OCI-LY3 (cell line): ENCODE data around the gene RTN4RL1.
"Not testable (repeated sequence)": the region's sequence is repeated elsewhere in the genome, so short reads cannot be mapped to it uniquely, and the experiment has no call there.

ENCODE experiments used
- H2AFZ ChIP-seq: fragments of 200-600, 300-600 bp; shearing (Covaris generic); 2 replicates; pipeline ENCODE4 v1.6.0; 2014; ENCODE audit warnings: antibody characterized with exemption, low read depth, low read length
- H3K27ac ChIP-seq: fragments of 200-600, 300-600 bp; sonication (generic); 2 replicates; pipeline ENCODE4 v1.5.1; 2014; ENCODE audit warnings: mild to moderate bottlenecking, low read length, moderate library complexity, mixed read lengths
- H3K27me3 ChIP-seq: fragments of 200-600, 300-600 bp; sonication (generic); 2 replicates; pipeline ENCODE4 v1.6.1; 2014; ENCODE audit warnings: low read depth, low read length, mixed read lengths
- H3K36me3 ChIP-seq: fragments of 200-600, 300-600 bp; sonication (generic); replicated peaks from 2 replicates; pipeline ENCODE3; 2014; ENCODE audit warnings: low read depth, low read length, mixed read lengths
- H3K4me1 ChIP-seq: fragments of 300-600, 200-600 bp; sonication (generic); 2 replicates; pipeline ENCODE4 v1.6.1; 2014; ENCODE audit warnings: low read length, mixed read lengths
- H3K4me2 ChIP-seq: fragments of 200-600, 300-600 bp; sonication (generic); 2 replicates; pipeline ENCODE4 v1.6.1; 2014; ENCODE audit warnings: low read length, mixed read lengths
- H3K4me3 ChIP-seq: fragments of 300-600, 200-600 bp; sonication (generic); 2 replicates; pipeline ENCODE4 v1.5.1; 2014; ENCODE audit warnings: antibody characterized with exemption, mild to moderate bottlenecking, low read length, moderate library complexity
- H3K79me2 ChIP-seq: fragments of 300-600, 200-600 bp; shearing (Covaris generic); 2 replicates; pipeline ENCODE4 v1.6.1; 2014; ENCODE audit warnings: mild to moderate bottlenecking, low read length, mixed read lengths
- H3K9ac ChIP-seq: fragments of 300-600, 200-600 bp; shearing (Covaris generic); 2 replicates; pipeline ENCODE4 v1.6.0; 2014; ENCODE audit warnings: mild to moderate bottlenecking, low read length, moderate library complexity
- H3K9me3 ChIP-seq: fragments of 200-600, 300-600 bp; shearing (Covaris generic); 2 replicates; pipeline ENCODE4 v1.6.1; 2014; ENCODE audit warnings: low read length, mixed read lengths; ENCODE audit not compliant: insufficient read depth
- H4K20me1 ChIP-seq: fragments of 200-600, 300-600 bp; sonication (generic); 2 replicates; pipeline ENCODE4 v1.6.1; 2016; ENCODE audit warnings: low read length, mixed read lengths; ENCODE audit not compliant: insufficient read depth
- CTCF ChIP-seq: fragments of 200-600, 300-600 bp; sonication (generic); IDR thresholded peaks from 2 replicates; pipeline ENCODE4 v1.5.1; 2014; ENCODE audit warnings: antibody characterized with exemption, low read length, low read depth
- EZH2phosphoT487 ChIP-seq: fragments of 200-600 bp; shearing (Covaris generic); IDR thresholded peaks from 2 replicates; pipeline ENCODE4 v1.6.1; 2018; ENCODE audit warnings: antibody characterized with exemption, mixed run types, low read depth

The RTN4RL1 gene

GRCh38 chr17:2016494-2016893 is 8.6 kb downstream of the RTN4RL1 start:
- no peak overlapping the region for H3K27ac ChIP-seq
- H3K9ac ChIP-seq, result no peak overlapping the region
- no peaks in the 10 kb centered on the region for H3K79me2 ChIP-seq
- H3K4me2 ChIP-seq, result no peak overlapping the region
- H2AFZ ChIP-seq, result no peak overlapping the region
- H3K9me3 ChIP-seq, result no peaks in the 10 kb centered on the region
- H3K27me3 ChIP-seq, result peaks cover 5% of the 10 kb centered on the region; the same call in 1 of the 2 replicates
- no peak overlapping the region for H3K4me3 ChIP-seq
- peaks cover 25% of the 10 kb centered on the region for H3K4me1 ChIP-seq
- TF ChIP-seq CTCF (no peak), EZH2phosphoT487 (no peak)
- H4K20me1 ChIP-seq, result no peaks in the 10 kb centered on the region
- no peaks in the 10 kb centered on the region for H3K36me3 ChIP-seq

- Histone ChIP-seq H3K4me2 (no peak overlapping the region), H3K36me3 (no peaks in the 10 kb centered on the region), H3K27me3 (peaks cover 5% of the 10 kb centered on the region; the same call in 1 of the 2 replicates), H3K9ac (no peak overlapping the region), H3K79me2 (no peaks in the 10 kb centered on the region), H3K4me3 (no peak overlapping the region), H3K27ac (no peak overlapping the region), H3K9me3 (no peaks in the 10 kb centered on the region), H3K4me1 (peaks cover 25% of the 10 kb centered on the region), H4K20me1 (no peaks in the 10 kb centered on the region), H2AFZ (no peak overlapping the region)
- no peak for TF ChIP-seq CTCF
- TF ChIP-seq EZH2phosphoT487, result no peak
These were observed 9.8 kb downstream of the RTN4RL1 start for GRCh38 chr17:2015314-2015713.

DNA sequence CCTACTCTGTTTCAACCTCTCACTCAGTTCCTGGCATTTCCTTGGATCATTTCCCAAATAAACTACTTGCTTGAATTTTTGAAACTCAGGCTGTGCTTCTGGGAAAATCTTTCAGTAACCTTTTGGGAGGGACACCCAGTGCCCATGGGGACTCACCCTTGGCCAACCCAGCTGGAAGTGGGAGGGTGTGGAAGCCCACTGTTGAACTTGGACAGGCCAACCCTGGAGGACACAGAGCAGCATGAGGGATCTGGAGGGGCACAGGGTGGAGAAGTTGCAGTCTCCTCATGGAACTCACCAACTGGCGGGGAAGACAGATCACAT is 11.2 kb downstream of the RTN4RL1 start:
- H3K4me1 ChIP-seq, result peaks cover 24% of the 10 kb centered on the region
- no peak overlapping the region for H3K4me3 ChIP-seq
- H3K27me3 ChIP-seq, result no peaks in the 10 kb centered on the region
- TF ChIP-seq EZH2phosphoT487 (no peak), CTCF (no peak)
- H3K79me2 ChIP-seq, result no peaks in the 10 kb centered on the region
- H3K4me2 ChIP-seq, result no peak overlapping the region
- no peaks in the 10 kb centered on the region for H4K20me1 ChIP-seq
- H3K9ac ChIP-seq, result no peak overlapping the region
- H3K27ac ChIP-seq, result no peak overlapping the region
- no peak overlapping the region for H2AFZ ChIP-seq
- H3K9me3 ChIP-seq, result no peaks in the 10 kb centered on the region
- H3K36me3 ChIP-seq, result no peaks in the 10 kb centered on the region

GRCh38 chr17:2013220-2013993 is 11.7 kb downstream of the RTN4RL1 start:
- H3K79me2 ChIP-seq, H3K9me3 ChIP-seq, H3K9ac ChIP-seq, H3K36me3 ChIP-seq, H4K20me1 ChIP-seq, H2AFZ ChIP-seq, H3K27me3 ChIP-seq, H3K4me3 ChIP-seq, H3K27ac ChIP-seq, H3K4me2 ChIP-seq: not testable (repeated sequence)
- H3K4me1 ChIP-seq, result peaks cover 18% of the 10 kb centered on the region
